Breast epithelium (tissue), 4 donors: ENCODE measurements around the gene TNIP1. TPM values are rescaled to one million over a fixed set of nuclear protein-coding genes. Genes with fewer than 3 reads are reported as not detected.

Experiments
- DNase-seq, 2 donors: peaks; one replicate each; pipeline ENCODE4 v3.0.0-alpha.2; 2019; ENCODE audit warnings: low spot score in 2 of 2
- H3K27ac ChIP-seq, 2 donors: fragments of 200-600 bp; sonication (generic) in 1 of 2; one replicate each; pipeline ENCODE4 v1.5.1; 2016 to 2019; ENCODE audit warnings: mild to moderate bottlenecking in 1 of 2
- H3K27me3 ChIP-seq, 2 donors: fragments of 200-600 bp; sonication (generic) in 1 of 2; one replicate each; pipeline versions ENCODE4 v1.5.1 to v1.6.0; 2017 to 2019; ENCODE audit warnings: control low read depth in 1 of 2, mild to moderate bottlenecking in 1 of 2
- H3K36me3 ChIP-seq: fragments of 200-600 bp; one replicate; pipeline ENCODE4 v1.5.1; 2019
- H3K4me1 ChIP-seq, 2 donors: fragments of 200-600 bp; sonication (generic); one replicate each; pipeline ENCODE4 v1.5.1; 2016 to 2019; ENCODE audit warnings: control low read depth in 1 of 2
- H3K4me3 ChIP-seq, 3 donors: fragments of 200-600 bp; sonication (generic); 1 replicate in 2 of 3; 2 replicates in 1 of 3; pipeline ENCODE4 v1.5.1; 2016 to 2019; ENCODE audit warnings: mild to moderate bottlenecking in 3 of 3, moderate library complexity in 2 of 3
- H3K9me3 ChIP-seq, 2 donors: fragments of 200-600 bp; sonication (generic) in 1 of 2; one replicate each; pipeline ENCODE4 v1.5.1; 2016 to 2019; ENCODE audit warnings: control low read depth in 1 of 2
- POLR2A ChIP-seq: fragments of 450-650 bp; IDR thresholded peaks from one replicate; pipeline ENCODE4 v1.6.1; 2016; ENCODE audit warnings: antibody characterized with exemption, mild to moderate bottlenecking, moderate library complexity
- POLR2AphosphoS5 ChIP-seq, 3 donors: sonication (generic); formaldehyde crosslinking; IDR thresholded peaks; one replicate each; pipeline ENCODE4 v1.6.1; 2017; ENCODE audit warnings: antibody characterized with exemption in 3 of 3
- intact Hi-C: fragments of 100-400 bp; cut with DNase I; formaldehyde crosslinking; loops from one replicate; pipeline ENCODE4 v1.15.1; 2023; ENCODE audit warnings: low total_unique reads
- total RNA-seq, 3 donors: library from RNA; depleted of rRNA; stranded (reverse); fragments of >200 nt; gene quantifications; one replicate each; pipeline ENCODE4 v1.1.0, GENCODE V29; 2016
- TF ChIP-seq, protein P1 (sequence below), 3 donors: fragments of 450-650 bp; IDR thresholded peaks; one replicate each; pipeline ENCODE4 v1.5.1; 2016 to 2017; ENCODE audit warnings: antibody characterized with exemption in 3 of 3, mild to moderate bottlenecking in 3 of 3, moderate library complexity in 3 of 3

Gene TNIP1
- total RNA-seq, 3 donors from 2014 or later: 65.3 to 221 (median 91.8) TPM

DNA sequence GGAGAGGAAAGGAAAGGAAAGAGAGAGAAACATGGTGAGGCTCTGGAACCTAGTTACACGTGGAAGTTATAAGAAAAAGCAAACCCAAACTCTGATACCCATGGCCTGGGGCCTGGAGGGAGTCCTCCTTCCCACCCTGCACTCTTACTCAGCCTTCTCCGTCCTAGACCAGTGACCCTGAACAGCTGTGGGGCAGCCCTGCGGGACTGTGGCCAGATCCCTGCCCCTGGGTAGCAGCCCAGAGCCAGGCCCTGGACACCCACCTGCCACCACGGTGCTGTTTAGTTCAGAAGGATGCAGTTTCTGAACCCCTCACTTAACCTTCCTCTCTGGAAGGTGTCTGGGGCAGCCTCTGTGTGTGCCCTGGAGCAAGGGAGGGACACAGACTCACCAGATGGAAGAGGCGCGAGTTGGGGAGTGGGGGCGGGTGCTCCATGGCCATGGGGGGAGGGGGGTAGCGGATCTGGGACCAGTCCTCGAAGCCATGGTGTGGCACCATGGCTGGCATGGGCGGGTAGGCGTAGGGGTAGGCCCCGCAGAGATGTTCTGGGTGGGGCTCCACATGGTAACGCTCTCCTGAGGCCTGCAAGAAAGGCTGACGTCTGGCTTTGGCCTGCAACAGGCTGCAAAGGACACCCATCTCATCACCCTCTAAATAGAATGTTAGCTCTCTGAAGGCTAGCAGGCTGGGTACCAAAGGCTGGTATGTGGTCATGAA lies 47.5 kb downstream of the TNIP1 start:
- no peaks in the 10 kb centered on the region for H3K9me3 ChIP-seq
- TF ChIP-seq POLR2AphosphoS5 (IDR thresholded peaks at IDR 0.05) (no peak), POLR2A (no peak)
- TF ChIP-seq, protein P1, sequence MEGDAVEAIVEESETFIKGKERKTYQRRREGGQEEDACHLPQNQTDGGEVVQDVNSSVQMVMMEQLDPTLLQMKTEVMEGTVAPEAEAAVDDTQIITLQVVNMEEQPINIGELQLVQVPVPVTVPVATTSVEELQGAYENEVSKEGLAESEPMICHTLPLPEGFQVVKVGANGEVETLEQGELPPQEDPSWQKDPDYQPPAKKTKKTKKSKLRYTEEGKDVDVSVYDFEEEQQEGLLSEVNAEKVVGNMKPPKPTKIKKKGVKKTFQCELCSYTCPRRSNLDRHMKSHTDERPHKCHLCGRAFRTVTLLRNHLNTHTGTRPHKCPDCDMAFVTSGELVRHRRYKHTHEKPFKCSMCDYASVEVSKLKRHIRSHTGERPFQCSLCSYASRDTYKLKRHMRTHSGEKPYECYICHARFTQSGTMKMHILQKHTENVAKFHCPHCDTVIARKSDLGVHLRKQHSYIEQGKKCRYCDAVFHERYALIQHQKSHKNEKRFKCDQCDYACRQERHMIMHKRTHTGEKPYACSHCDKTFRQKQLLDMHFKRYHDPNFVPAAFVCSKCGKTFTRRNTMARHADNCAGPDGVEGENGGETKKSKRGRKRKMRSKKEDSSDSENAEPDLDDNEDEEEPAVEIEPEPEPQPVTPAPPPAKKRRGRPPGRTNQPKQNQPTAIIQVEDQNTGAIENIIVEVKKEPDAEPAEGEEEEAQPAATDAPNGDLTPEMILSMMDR (IDR thresholded peaks at IDR 0.05): no peak
- no peak overlapping the region for H3K4me3 ChIP-seq
- H3K36me3 ChIP-seq: peaks cover 7% of the 10 kb centered on the region
- no peak overlapping the region for H3K27ac ChIP-seq
- no peaks in the 10 kb centered on the region for H3K4me1 ChIP-seq
- DNase-seq: no peak
- intact Hi-C loops: no loop called here
- H3K27me3 ChIP-seq: no peaks in the 10 kb centered on the region

DNA sequence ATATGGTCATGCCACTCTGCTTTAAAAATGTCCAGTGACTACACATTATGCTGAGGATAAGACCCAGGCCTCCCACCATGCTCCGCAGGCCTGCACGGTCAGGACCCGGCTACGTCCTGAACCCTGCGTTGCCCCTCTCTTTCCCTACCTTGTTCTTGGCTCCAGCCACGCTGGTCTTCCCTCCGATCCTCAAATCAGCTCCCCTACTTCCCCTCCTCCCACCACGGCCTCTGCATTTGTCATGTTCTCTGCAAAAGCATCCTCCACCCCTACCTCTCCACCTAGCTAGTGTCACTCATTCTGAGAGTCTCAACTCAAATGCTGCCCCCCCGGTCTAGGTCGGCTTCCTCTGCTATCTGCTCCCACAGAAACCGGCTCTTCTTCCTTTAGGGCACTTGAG lies 49.3 kb downstream of the TNIP1 start:
- intact Hi-C loops: no loop called here
- H3K9me3 ChIP-seq: no peaks in the 10 kb centered on the region
- H3K36me3 ChIP-seq: peaks cover 7% of the 10 kb centered on the region
- peak overlapping the region; percentile 45 to 54 for H3K27ac ChIP-seq
- no peaks in the 10 kb centered on the region for H3K4me1 ChIP-seq
- no peak overlapping the region for H3K4me3 ChIP-seq
- no peak for TF ChIP-seq POLR2AphosphoS5 (IDR thresholded peaks at IDR 0.05)
- TF ChIP-seq, protein P1 (IDR thresholded peaks at IDR 0.05): no peak
- TF ChIP-seq POLR2A: no peak
- DNase-seq: no peak
- H3K27me3 ChIP-seq: no peaks in the 10 kb centered on the region

DNA sequence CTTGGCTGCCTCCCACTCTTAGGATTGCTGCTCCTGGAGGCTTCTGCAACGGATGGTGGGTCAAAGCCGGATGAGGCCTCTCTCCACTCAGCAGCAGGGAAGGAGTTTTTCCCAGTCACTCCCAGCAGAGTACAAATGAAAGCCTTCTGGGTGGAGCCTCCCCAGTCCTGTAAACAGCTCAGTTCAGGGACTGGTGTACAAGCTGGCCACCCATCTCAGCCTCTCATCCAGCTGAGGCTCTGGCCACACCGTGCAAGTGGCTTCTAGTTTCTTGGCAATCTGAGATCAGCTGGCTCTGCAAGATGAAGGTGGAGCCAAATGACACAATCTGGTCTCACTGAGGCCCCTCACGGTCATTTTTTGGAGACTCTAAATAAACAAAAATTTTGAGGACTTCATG lies 50.5 kb downstream of the TNIP1 start:
- Histone ChIP-seq H3K27me3 (no peaks in the 10 kb centered on the region), H3K27ac (peak overlapping the region in 1 of 2 donors; percentile 45), H3K4me1 (no peaks in the 10 kb centered on the region), H3K36me3 (peaks cover 7% of the 10 kb centered on the region), H3K4me3 (no peak overlapping the region), H3K9me3 (no peaks in the 10 kb centered on the region)
- intact Hi-C loops: no loop called here
- peak in 1 of 2 donors; percentile 41 for DNase-seq
- TF ChIP-seq POLR2A (no peak), POLR2AphosphoS5 (IDR thresholded peaks at IDR 0.05) (peak in 2 of 3 donors; percentile 60 to 77)

DNA sequence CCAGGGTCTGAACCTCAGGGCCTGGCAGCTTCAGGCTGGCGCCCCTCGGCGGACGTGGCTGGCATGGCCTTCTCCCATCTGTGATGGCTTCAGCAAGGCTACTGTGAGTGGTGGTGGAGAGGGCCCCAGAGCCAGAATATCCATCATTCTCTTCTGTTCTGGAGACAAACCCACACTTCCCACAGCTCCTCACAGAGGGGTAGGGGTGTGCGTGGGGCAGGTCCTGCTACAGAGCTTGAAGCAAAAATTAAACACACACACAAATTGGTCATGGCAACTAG lies 50.8 kb downstream of the TNIP1 start:
- Histone ChIP-seq H3K27ac (peak overlapping the region; percentile 45 to 64), H3K4me1 (no peaks in the 10 kb centered on the region), H3K36me3 (peaks cover 7% of the 10 kb centered on the region), H3K27me3 (no peaks in the 10 kb centered on the region), H3K4me3 (no peak overlapping the region), H3K9me3 (no peaks in the 10 kb centered on the region)
- TF ChIP-seq POLR2A: no peak
- TF ChIP-seq, protein P1 (IDR thresholded peaks at IDR 0.05): no peak
- no peak for TF ChIP-seq POLR2AphosphoS5 (IDR thresholded peaks at IDR 0.05)
- intact Hi-C loops: no loop called here
- DNase-seq: no peak

DNA sequence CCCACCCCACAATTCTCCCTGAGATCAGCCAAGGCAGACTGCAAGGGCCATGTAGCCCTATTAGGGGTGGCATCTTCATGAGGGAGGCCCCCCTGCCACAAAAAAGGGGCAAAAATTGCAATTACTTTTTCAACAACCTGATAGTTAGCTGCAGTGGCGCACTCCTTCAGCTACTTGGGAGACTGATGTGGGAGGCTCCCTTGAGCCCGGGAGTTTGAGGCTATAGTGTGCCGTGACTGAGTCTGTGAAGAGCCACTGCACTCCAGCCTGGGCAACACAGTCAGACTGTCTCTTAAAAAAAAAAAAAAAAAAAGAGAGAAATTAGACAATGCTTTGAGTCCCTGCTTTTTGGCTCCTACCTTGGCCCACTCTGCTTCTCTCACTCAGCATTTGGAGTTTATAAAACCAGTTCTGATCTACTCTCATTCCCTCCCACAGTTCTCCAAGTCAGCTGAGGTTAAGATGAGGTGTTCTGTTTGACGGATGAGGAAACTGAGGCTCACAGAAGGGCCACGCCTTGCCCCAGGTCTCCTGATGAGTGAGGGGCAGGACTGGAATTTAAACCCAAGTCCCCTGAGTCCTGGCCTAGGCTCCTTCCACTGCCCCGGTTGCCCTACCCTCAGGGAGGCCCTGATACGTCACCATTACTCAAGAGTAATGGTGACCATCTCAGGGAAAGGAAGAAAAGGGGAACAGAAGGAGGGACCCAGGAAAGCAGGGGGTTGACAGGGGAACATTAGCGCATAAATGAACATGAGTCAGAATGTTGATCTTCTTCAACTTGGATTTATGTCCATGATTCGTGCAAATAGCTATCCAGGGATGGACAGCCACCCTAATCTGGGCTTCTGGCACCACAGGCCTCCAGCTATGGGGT lies 51.4 kb downstream of the TNIP1 start:
- Histone ChIP-seq H3K9me3 (no peaks in the 10 kb centered on the region), H3K4me3 (no peak overlapping the region), H3K27ac (peak overlapping the region; percentile 45 to 64), H3K27me3 (no peaks in the 10 kb centered on the region), H3K4me1 (peaks cover 0 to 4% of the 10 kb centered on the region in 2 donors), H3K36me3 (peaks cover 7% of the 10 kb centered on the region)
- no peak for DNase-seq
- intact Hi-C loops: no loop called here
- TF ChIP-seq POLR2A (peak; percentile 21), POLR2AphosphoS5 (IDR thresholded peaks at IDR 0.05) (no peak)
- TF ChIP-seq, protein P1 (IDR thresholded peaks at IDR 0.05): no peak
